Stimulated activated CD8-positive, alpha-beta memory T cell treated with anti-CD3 and anti-CD28 coated beads, Interleukin-4, amount 100 ng/mL, for 1 hour (primary cell): ENCODE results near the gene MFSD8.
"Not testable (repeated sequence)": the region's sequence is repeated elsewhere in the genome, so short reads cannot be mapped to it uniquely, and the experiment has no call there.

Source experiments
- DNase-seq, 2 donors: peaks; one replicate each; pipeline ENCODE4 v3.0.0-alpha.2; 2020; ENCODE audit warnings: low read depth in 2 of 2, low spot score in 1 of 2

The MFSD8 gene

DNA sequence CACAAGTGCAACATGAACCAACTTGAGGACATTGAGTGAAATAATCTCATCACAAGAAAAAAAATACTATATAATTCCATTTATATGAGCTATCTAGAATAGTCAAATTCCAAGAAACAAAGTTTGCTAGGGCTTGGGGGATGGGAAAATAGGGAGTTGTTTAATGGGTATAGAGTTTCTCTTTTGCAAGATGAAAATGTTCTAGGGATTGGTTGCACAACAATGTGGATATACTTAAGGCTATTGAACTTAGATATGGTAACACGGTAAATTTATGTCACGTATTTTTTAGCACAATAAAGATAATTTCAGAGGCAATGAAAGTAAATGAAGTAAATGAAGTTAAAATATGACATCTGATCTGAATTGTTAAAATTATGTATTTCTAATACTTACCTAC, 7.9 kb downstream of the MFSD8 start:
- no peak for DNase-seq

DNA sequence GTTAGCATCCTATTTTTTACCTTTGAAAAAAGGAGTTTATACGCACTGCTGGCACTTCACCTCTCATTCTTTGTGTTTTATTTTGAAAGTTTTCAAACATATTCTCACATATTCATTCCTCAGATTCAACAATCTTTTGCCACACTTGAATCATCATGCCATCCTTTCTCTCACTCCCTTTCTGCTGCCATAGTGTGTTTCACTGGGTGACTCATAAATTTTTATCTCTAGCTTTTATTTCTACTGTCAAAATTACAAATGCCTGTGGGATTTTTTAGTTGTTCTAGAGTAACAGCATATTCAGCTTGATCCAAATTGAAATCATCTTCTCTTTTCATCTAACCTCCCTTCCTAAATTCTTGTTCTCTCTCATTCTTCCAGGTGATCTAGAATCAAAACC, 28.0 kb downstream of the MFSD8 start:
- DNase-seq: no peak

DNA sequence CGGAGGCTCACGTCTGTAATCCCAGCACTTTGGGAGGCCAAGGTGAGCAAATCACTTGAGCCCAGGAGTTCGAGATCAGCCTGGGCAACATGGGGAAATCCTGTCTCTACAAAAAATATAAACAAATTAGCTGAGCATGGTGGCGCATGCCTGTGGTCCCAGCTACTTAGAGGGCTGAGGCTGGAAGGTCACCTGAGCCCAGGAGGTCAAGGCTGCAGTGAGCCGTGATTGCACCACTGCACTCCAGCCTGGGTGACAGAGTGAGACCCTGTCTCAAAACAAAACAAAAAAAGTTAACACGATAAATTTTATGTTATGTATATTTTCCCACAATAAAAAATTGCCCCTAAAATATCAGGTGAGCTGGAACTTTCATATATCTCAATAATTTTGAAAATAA, 33.1 kb downstream of the MFSD8 start:
- DNase-seq: not testable (repeated sequence)

DNA sequence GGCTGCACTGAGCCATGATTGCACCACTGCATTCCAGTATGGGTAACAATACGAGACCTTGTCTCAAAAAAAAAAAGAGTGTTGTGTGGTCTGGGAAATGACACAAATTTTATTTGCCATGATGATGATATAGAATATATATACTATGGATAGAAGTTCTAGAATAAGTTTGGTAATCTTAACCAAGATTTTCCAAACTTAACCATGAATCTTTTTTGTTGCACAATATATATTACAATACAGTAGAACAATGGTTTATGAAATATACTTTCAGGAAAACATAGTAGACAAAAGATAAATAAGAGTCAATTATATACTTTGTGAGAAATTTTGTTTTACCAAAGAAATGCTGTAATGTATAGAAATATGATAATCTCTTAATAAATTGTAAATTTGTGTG, 34.8 kb downstream of the MFSD8 start:
- DNase-seq: no peak

DNA sequence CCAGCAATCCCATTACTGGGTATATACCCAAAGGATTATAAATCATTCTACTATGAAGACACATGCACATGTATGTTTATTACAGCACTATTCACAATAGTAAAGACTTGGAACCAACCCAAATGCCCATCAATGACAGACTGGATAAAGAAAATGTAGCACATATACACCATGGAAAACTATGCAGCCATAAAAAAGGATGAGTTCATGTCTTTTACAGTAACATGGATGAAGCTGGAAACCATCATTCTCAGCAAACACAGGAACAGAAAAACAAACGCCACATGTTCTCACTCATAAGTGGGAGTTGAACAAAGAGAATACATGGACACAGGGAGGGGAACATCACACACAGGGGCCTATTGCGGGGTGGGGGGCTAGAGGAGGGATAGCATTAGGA, 39.3 kb downstream of the MFSD8 start:
- not testable (repeated sequence) for DNase-seq

DNA sequence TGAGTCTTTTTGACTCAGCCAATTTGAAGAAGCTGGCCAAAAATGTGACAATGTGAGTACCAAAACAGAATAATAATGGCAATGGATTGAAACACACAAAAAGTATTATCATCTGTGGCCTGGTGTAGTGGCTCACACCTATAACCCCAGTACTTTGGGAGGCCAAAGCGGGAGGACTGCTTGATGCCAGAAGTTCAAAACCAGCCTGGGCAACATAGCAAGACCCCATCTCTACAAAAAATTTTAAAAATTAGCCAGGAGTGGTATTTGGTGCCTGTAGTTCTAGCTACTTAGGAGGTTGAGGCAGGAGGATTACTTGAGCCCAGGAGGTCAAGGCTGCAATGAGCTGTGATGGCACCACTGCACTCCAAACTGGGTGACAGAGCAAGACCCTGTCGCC, 42.7 kb downstream of the MFSD8 start:
- DNase-seq: no peak

GRCh38 chr4:127920521-127920920, 44.5 kb downstream of the MFSD8 start:
- DNase-seq: no peak

DNA sequence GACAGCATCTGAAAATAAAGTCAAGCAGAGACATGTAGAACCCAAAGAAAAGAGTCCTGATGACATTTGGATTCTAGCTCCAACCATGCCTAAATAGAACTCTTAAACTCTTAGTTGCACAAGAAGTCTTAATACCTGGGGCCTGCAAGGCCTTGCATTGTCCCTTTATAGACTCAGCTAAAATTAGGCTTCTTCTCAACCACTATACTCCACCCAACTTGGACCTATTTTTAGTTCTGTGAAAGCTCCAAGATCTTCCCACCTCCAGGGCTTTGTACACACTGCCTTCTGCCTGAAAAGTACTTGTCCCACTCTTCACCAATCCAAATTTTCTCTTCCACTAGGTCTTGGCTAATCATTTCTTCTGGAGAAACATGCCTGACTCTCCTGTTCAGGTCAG, 47.8 kb downstream of the MFSD8 start:
- DNase-seq: no peak

DNA sequence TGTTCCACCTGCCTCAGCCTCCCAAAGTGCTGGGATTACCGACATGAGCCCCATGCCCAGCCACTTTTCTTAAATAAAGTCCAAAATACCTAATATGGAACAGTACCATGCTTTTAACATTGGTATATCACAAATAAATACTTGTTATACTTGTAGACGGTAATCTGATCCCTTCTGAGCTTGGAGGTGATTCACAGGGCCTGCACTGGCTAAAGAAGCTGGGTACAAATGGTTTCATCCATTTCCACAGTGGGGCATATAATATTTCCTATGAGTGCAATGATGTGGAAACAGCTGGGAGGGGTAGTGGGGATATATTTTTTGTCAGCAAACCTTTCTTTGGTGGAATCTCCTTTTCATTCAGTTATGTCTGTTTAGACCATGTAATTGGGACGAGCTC, 48.5 kb downstream of the MFSD8 start:
- DNase-seq: no peak

DNA sequence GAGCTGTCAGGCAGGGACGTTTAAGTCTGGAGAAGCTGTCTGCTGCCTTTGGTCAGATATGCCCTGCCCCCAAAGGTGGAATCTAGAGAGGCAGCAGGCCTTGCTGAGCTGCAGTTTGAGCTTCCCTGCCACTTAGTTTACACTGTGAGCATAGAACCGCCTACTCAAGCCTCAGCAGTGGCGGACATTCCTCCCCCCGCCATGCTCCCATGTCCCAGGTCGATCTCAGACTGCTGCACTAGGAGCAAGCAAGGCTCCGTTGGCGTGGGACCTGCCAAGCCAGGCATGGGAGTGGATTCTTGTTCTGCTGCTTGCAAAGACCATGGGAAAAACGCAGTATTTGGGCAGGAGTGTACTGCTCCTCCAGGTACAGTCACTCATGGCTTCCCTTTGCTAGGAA, 59.9 kb downstream of the MFSD8 start:
- no peak for DNase-seq

GRCh38 chr4:127899682-127900081, 65.3 kb downstream of the MFSD8 start:
- not testable (repeated sequence) for DNase-seq

- DNase-seq: no peak
These were observed 68.4 kb downstream of the MFSD8 start for GRCh38 chr4:127896528-127896927.

GRCh38 chr4:127896069-127896468, 68.9 kb downstream of the MFSD8 start:
- no peak for DNase-seq

GRCh38 chr4:127889903-127890302, 75.1 kb downstream of the MFSD8 start:
- DNase-seq: no peak

- DNase-seq: no peak
These were observed 76.4 kb downstream of the MFSD8 start for GRCh38 chr4:127888559-127888958.

DNA sequence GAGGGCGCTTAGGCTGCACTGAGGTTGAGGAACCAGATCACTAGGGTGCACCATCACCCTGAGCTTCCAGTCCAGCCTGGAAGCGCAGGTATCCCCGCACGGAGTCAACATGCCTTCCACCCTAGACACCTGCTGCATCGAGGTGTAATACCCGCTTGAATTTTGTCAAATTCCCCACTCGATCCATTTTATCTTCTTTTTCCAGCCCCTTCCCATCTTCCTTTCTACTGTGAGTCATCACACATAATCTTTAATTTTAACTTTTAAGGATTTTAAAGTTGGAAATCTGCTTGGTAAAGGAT, 83.5 kb downstream of the MFSD8 start:
- peak in 1 of 2 donors; percentile 1 for DNase-seq

DNA sequence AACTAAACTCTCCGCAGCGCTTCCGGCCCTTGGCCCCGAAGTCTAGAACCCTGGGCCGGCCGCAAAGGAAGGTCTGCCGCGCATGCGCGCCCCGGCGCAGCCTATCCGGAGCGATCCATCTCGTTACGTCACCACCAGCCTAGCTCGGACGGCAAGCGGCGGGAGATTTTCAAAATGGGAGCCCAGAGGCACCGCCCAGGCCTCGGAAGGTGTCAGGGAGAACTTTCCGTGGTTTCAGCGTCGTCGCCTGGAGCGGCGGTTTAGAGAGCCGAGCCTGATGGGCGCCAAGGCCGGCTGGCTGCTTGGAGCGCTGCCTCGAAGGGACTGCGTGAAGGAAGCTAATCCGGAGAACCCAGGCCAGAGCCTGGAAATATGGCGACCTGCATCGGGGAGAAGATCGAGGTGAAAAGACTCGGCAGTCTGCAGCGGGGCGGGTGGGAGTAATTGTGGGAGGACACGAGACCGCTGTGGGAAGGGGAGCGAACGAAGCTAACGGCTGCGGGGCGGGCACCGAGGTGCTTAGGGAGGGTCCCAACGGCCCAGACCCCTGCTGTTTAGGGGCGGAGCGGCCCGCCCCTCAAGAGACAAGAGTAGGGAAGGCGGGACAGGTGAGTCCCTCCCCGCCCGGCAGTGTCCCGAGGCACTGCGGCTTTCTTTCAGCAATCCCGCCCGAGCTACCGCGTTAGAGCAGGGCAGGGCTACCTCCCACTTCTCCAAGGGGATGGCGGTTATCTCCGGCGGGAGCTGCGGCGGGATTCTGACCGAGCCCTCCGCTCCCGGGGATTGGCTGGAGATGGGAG, 84.0 kb downstream of the MFSD8 start, which contains the start of gene PLK4:
PLK4 (plus strand) TSS at position 131 of the 800 bp plus-strand sequence; CDS start at position 373, 242 bp downstream.
- DNase-seq: peak; percentile 80 to 91

GRCh38 chr4:127875791-127876190, 89.2 kb downstream of the MFSD8 start:
- no peak for DNase-seq

DNA sequence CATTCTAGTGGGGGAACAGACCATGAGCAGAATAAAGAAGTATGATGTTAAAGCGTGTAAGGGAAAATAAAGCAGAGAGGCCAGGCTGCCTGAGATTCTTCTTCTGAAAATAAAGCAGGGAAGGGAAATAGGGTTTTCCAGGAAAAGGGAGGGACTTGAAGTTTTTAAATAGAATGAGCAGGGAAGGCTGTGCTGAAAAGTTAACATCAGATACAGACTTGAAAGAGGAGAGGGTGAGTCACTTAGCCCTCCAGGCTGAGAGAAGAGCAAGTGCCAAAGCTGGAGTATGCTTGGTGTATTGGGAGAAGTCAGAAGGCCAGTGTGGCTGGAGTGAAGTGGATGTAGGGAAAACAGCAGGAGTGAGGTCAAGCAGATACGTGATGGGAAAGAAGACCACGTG, 94.3 kb downstream of the MFSD8 start:
- DNase-seq: no peak

GRCh38 chr4:127870281-127870680, 94.7 kb downstream of the MFSD8 start:
- no peak for DNase-seq

DNA sequence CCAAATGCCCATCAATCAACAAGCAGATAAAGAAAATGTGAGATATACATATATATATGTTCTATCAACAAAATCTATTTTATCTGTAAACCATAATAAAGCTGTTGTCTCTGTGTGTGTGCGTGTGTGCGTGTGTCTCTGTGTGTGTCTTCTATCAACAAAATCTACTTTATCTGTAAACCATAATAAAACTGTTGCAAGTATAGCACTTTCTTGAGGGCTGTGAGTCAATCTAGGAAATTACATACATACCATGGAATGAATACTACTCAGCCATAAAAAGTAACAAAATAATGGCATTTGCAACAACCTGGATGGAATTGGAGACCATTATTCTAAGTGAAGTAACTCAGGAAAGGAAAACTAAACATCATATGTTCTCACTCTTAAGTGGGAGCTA, 96.8 kb downstream of the MFSD8 start:
- DNase-seq: no peak
